ENCODE measurements around the gene CD44. TPM values are rescaled to one million over a fixed set of nuclear protein-coding genes. Genes with fewer than 3 reads are reported as not detected.

The CD44 gene
- polyA plus RNA-seq, 1 donor = 31.1 TPM

- Histone ChIP-seq H3K4me1 (ENCODE audit: control insufficient read depth, insufficient read depth, low read length) (no peaks in the 10 kb centered on the region), H3K27me3 (ENCODE audit: control insufficient read depth, insufficient read depth, low read length) (peaks cover 12% of the 10 kb centered on the region), H3K27ac (ENCODE audit: low read length) (no peak overlapping the region), H3K36me3 (ENCODE audit: control insufficient read depth, insufficient read depth, low read length) (no peaks in the 10 kb centered on the region), H3K9me3 (ENCODE audit: control insufficient read depth, low read depth, low read length) (no peaks in the 10 kb centered on the region), H3K4me3 (ENCODE audit: low read length) (no peak overlapping the region)
- 20% methylated on average over 1 of the region's 6 CpGs for WGBS (ENCODE audit: insufficient coverage, low lambda C conversion rate)
- no peak for DNase-seq
Measured at GRCh38 chr11:35274909-35275785, 136.2 kb downstream of the CD44 start.

- WGBS (ENCODE audit: insufficient coverage, low lambda C conversion rate) = 86% methylated on average over 1 of the region's 1 CpG
- no peaks in the 10 kb centered on the region for H3K9me3 ChIP-seq (ENCODE audit: control insufficient read depth, low read depth, low read length)
- H3K36me3 ChIP-seq (ENCODE audit: control insufficient read depth, insufficient read depth, low read length) = no peaks in the 10 kb centered on the region
Measured at GRCh38 chr11:35275786-35276170, 136.8 kb downstream of the CD44 start.

GRCh38 chr11:35276396-35277145 lies 137.6 kb downstream of the CD44 start:
- no peaks in the 10 kb centered on the region for H3K36me3 ChIP-seq (ENCODE audit: control insufficient read depth, insufficient read depth, low read length)
- peaks cover 12% of the 10 kb centered on the region for H3K27me3 ChIP-seq (ENCODE audit: control insufficient read depth, insufficient read depth, low read length)
- no peak overlapping the region for H3K27ac ChIP-seq (ENCODE audit: low read length)
- no peaks in the 10 kb centered on the region for H3K4me1 ChIP-seq (ENCODE audit: control insufficient read depth, insufficient read depth, low read length)
- DNase-seq = no peak
- no peaks in the 10 kb centered on the region for H3K9me3 ChIP-seq (ENCODE audit: control insufficient read depth, low read depth, low read length)
- no CpG with 5 or more reads among the region's 2 CpGs for WGBS (ENCODE audit: insufficient coverage, low lambda C conversion rate)
- no peak overlapping the region for H3K4me3 ChIP-seq (ENCODE audit: low read length)

More at GRCh38 chr11:35275786-35276170, 136.8 kb downstream of the CD44 start:
- no peak overlapping the region for H3K27ac ChIP-seq (ENCODE audit: low read length)
- no peak overlapping the region for H3K4me3 ChIP-seq (ENCODE audit: low read length)
- DNase-seq = no peak
- H3K4me1 ChIP-seq (ENCODE audit: control insufficient read depth, insufficient read depth, low read length) = no peaks in the 10 kb centered on the region
- peaks cover 12% of the 10 kb centered on the region for H3K27me3 ChIP-seq (ENCODE audit: control insufficient read depth, insufficient read depth, low read length)

GRCh38 chr11:35277827-35278226 lies 138.9 kb downstream of the CD44 start:
- no CpG with 5 or more reads among the region's 2 CpGs for WGBS (ENCODE audit: insufficient coverage, low lambda C conversion rate)
- Histone ChIP-seq H3K4me1 (ENCODE audit: control insufficient read depth, insufficient read depth, low read length) (no peaks in the 10 kb centered on the region), H3K27ac (ENCODE audit: low read length) (no peak overlapping the region), H3K9me3 (ENCODE audit: control insufficient read depth, low read depth, low read length) (no peaks in the 10 kb centered on the region), H3K36me3 (ENCODE audit: control insufficient read depth, insufficient read depth, low read length) (no peaks in the 10 kb centered on the region), H3K4me3 (ENCODE audit: low read length) (no peak overlapping the region), H3K27me3 (ENCODE audit: control insufficient read depth, insufficient read depth, low read length) (peaks cover 10% of the 10 kb centered on the region)
- no peak for DNase-seq

- DNase-seq = no peak
- 80% methylated on average over 1 of the region's 7 CpGs for WGBS (ENCODE audit: insufficient coverage, low lambda C conversion rate)
- Histone ChIP-seq H3K36me3 (ENCODE audit: control insufficient read depth, insufficient read depth, low read length) (no peaks in the 10 kb centered on the region), H3K9me3 (ENCODE audit: control insufficient read depth, low read depth, low read length) (no peaks in the 10 kb centered on the region), H3K27me3 (ENCODE audit: control insufficient read depth, insufficient read depth, low read length) (peaks cover 2% of the 10 kb centered on the region), H3K4me1 (ENCODE audit: control insufficient read depth, insufficient read depth, low read length) (no peaks in the 10 kb centered on the region), H3K27ac (ENCODE audit: low read length) (no peak overlapping the region), H3K4me3 (ENCODE audit: low read length) (no peak overlapping the region)
Measured at GRCh38 chr11:35280727-35281126, 141.8 kb downstream of the CD44 start.

GRCh38 chr11:35281169-35281688 lies 142.3 kb downstream of the CD44 start:
- Histone ChIP-seq H3K27ac (ENCODE audit: low read length) (no peak overlapping the region), H3K36me3 (ENCODE audit: control insufficient read depth, insufficient read depth, low read length) (no peaks in the 10 kb centered on the region), H3K9me3 (ENCODE audit: control insufficient read depth, low read depth, low read length) (no peaks in the 10 kb centered on the region), H3K4me1 (ENCODE audit: control insufficient read depth, insufficient read depth, low read length) (no peaks in the 10 kb centered on the region), H3K27me3 (ENCODE audit: control insufficient read depth, insufficient read depth, low read length) (no peaks in the 10 kb centered on the region), H3K4me3 (ENCODE audit: low read length) (no peak overlapping the region)
- no peak for DNase-seq
- no CpG with 5 or more reads among the region's 5 CpGs for WGBS (ENCODE audit: insufficient coverage, low lambda C conversion rate)

Other genes with a start within 250 kb of the CD44 start
- 25.7 TPM for gene APIP, start 222.8 kb upstream of the CD44 start, polyA plus RNA-seq
- 25.6 TPM for gene PDHX, start 222.6 kb upstream of the CD44 start, polyA plus RNA-seq